GM13977 (cell line): ENCODE measurements around the gene CLCN2.
A peak's percentile ranks its signal among the peaks of the same experiment; 100 is the strongest.

Experiments
- DNase-seq: peaks from one replicate; pipeline ENCODE4 v3.0.0; 2012; ENCODE audit warnings: low spot score
- in situ Hi-C: fragments of 300-500 bp; cut with MboI; formaldehyde crosslinking; loops from one replicate; pipeline ENCODE4 v1.12.0; 2022; ENCODE audit warnings: low sequenced_read_pairs, low pct_unique_long_range_greater_than_20kb, mixed read lengths, inconsistent platforms; ENCODE audit not compliant: unreplicated experiment
- TF ChIP-seq, protein P1 (sequence below): IDR thresholded peaks from 2 replicates; pipeline ENCODE4 v1.5.1; 2012; ENCODE audit warnings: mild to moderate bottlenecking, control low read depth; ENCODE audit not compliant: insufficient read depth; ENCODE audit errors: extremely low read depth, missing control alignments

CLCN2 gene

DNA sequence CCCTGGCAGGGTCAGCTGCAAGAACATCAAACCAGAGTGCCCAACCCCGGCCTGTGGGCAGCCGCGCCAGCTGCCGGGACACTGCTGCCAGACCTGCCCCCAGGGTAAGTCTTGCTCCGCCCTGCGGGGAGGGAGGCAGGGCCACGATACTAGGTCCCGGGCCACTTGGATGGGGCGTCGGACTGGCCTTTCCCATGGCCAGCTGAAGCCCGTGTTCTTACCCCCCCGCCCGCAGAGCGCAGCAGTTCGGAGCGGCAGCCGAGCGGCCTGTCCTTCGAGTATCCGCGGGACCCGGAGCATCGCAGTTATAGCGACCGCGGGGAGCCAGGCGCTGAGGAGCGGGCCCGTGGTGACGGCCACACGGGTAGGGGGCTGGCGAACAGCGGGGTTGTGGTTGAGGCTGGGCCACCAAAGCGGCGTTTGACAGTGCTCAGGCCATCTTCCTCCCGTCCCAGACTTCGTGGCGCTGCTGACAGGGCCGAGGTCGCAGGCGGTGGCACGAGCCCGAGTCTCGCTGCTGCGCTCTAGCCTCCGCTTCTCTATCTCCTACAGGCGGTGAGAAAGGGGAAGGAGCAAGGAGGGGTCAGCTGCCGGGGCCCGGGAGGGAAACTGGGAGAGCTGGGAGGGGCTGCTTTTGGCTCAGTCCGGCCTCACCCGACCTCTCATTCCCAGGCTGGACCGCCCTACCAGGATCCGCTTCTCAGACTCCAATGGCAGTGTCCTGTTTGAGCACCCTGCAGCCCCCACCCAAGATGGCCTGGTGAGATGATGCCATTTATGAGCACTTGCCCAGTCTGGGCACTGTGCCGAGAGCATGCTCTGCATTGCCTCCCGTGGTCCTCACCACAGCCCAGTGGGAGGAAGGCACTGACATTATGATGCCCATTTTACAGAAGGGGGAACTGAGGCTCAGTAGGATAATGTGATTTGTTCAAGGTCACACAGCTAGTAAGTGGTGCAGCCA, 20.1 kb upstream of the CLCN2 start:
- TF ChIP-seq, protein P1, sequence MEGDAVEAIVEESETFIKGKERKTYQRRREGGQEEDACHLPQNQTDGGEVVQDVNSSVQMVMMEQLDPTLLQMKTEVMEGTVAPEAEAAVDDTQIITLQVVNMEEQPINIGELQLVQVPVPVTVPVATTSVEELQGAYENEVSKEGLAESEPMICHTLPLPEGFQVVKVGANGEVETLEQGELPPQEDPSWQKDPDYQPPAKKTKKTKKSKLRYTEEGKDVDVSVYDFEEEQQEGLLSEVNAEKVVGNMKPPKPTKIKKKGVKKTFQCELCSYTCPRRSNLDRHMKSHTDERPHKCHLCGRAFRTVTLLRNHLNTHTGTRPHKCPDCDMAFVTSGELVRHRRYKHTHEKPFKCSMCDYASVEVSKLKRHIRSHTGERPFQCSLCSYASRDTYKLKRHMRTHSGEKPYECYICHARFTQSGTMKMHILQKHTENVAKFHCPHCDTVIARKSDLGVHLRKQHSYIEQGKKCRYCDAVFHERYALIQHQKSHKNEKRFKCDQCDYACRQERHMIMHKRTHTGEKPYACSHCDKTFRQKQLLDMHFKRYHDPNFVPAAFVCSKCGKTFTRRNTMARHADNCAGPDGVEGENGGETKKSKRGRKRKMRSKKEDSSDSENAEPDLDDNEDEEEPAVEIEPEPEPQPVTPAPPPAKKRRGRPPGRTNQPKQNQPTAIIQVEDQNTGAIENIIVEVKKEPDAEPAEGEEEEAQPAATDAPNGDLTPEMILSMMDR: no peak
- in situ Hi-C loops: no loop called here
- no peak for DNase-seq

DNA sequence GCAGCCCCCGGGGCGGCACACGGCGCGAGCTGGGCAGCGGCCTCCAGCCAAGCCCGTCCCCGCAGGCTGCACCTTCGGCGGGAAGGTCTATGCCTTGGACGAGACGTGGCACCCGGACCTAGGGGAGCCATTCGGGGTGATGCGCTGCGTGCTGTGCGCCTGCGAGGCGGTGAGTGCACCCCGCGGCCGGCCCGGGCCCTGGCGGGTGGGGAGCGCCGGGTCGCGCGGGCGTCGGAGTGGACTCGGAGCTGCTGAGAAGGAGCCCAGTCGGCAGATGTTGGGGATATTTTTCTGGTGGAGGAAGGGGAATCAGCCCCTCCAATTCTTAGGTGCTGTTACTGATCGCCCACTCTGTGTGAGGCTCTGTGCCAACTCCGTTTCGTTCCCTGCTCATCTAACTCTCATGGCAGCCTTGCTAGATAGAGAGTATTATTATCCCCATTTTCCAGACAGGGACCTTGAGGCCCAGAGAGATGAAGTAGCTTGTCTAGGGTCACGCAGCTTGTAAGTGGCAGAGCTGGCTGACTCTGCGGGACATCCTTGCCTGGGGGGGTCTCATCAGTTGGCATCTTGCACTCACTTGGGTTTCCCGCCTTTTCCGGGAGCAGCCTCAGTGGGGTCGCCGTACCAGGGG, 19.3 kb upstream of the CLCN2 start:
- TF ChIP-seq, protein P1: no peak
- DNase-seq: peak; percentile 65
- in situ Hi-C loops: no loop called here

DNA sequence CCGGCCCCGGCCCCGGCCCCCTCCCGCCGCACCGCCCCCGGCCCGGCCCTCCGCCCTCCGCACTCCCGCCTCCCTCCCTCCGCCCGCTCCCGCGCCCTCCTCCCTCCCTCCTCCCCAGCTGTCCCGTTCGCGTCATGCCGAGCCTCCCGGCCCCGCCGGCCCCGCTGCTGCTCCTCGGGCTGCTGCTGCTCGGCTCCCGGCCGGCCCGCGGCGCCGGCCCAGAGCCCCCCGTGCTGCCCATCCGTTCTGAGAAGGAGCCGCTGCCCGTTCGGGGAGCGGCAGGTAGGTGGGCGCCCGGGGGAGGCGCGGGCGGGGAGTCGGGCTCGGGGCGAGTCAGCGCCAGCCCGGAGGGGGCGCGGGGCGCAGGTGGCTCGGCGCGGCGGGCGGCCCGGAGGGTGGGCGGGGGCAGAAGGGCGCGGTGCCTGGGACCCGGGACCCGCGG, 18.8 kb upstream of the CLCN2 start:
- DNase-seq: peak; percentile 75
- in situ Hi-C loops: no loop called here
- TF ChIP-seq, protein P1: no peak

DNA sequence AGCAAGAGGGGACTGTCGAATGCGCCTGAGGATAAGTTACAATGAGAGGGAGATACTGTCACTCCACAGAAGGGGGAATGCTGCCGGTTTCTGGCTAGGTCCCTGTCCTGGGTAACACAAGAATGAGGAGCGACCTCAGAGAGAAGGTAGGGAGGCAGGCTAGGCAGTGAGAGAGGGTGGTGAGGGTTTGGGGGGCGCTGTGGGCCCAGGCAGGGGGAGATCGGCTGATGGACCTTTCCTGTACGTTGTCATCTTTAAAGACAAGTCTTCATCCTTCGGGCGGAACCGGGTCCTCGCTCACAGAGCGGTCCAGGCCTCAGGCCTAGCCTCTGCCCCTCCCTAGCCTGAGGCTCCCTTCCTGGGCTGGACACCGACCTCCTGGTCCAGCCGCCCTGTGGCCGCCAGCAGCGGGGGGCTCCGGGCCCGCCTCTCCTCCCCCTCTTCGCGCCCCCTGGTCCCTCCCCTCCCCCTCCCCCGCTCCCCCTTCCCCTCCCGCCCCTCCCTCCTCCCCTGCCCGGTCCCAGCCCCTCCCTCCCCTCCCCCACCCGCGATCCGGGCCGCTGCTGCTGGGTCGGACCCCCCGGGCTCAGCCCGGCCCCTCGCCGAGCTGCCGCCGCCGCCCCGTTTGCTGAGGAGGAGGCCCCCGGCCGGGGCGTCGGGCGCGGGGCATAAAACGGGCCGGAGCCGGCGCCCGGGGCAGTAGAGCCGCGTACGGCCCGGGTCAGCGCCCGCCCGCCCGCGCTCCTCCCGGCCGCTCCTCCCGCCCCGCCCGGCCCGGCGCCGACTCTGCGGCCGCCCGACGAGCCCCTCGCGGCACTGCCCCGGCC, 18.2 kb upstream of the CLCN2 start, which contains the start of gene CHRD:
Gene CHRD (plus strand): TSS at position 697 of the 827 bp plus-strand sequence. CDS start 265 bp downstream, outside the sequence.
- TF ChIP-seq, protein P1: no peak
- no peak for DNase-seq
- in situ Hi-C loops: no loop called here

DNA sequence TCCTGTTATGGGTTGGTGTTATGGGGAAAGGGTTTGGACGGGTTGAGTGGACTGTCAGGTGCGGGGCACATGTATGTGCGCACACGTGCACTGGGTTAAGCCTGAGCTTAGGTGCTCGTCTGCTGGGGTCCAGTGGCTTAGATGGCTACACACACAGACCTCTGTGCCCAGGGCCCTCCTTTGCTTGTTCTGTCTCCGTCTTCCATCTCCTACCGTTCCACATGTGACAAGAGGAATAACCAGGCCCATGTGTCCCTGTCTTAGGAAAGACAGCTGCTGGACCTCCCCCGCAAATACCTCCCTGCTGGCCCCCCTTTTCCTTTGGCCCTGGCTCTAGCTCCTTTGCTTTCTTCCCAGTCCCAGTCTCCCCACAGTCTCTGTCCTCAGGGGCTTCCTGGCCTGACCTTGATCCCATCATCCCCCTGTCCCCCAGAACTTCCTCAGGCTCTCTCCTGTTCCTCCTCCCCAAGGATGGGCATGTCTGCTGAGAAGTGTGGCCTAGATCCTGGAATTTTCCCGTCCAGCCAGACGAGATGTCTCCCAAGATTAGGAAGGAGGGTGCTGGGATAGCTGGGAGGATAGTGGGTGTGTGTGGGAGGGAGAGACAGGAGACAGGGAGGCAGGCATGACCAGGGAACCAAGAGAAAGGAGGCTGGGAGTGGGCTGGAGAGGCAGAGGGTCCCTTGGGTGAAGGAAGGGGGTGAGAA, 17.4 kb upstream of the CLCN2 start:
- DNase-seq: no peak
- TF ChIP-seq, protein P1: no peak
- in situ Hi-C loops: no loop called here
